NCI-H524 (cell line): ENCODE measurements around the gene FANK1.
"Not testable (repeated sequence)": the region's sequence is repeated elsewhere in the genome, so short reads cannot be mapped to it uniquely, and the experiment has no call there.

Experiments
- DNase-seq, 2 experiments: peaks; one replicate each; lab custom pipeline; 2025; lab: John Stamatoyannopoulos, UW

Gene FANK1

DNA sequence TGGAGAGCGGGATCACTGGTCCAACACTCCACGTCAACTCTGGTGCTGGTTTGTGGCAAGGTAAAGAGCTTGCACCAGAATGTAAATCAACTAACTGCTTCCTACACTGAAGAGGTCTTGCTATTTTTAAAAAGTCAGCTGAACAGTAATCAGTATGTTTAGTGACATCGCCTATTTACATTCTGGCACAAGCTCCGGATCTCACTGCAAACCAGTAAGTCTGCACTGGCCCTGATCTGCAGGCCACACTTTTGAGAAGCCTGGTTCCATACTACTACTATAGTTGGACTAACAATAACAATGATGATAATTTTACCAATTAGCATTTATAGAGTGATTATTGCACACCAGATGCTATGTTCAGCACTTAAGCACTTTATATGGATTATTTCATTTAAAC lies 6.9 kb upstream of the FANK1 start:
- not testable (repeated sequence) for DNase-seq

DNA sequence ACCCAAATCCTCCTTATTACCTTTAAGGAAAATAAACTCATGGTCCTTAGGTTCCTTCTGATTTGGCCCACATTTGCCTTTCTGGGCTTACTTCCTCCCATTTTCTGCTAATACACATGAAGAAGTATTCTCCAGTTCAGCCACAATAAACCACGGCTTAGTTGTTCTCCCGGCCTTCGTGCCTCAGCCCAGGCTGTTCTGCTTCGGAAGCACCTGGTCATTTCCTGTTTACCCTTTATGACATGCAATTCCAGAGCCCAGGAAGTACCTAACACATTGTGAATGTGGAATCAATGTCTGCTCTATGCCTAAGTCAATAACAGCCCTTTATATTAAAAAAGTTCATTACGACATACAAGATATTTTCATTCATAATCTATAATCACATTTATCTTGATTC lies 4.0 kb upstream of the FANK1 start:
- DNase-seq = not testable (repeated sequence)

DNA sequence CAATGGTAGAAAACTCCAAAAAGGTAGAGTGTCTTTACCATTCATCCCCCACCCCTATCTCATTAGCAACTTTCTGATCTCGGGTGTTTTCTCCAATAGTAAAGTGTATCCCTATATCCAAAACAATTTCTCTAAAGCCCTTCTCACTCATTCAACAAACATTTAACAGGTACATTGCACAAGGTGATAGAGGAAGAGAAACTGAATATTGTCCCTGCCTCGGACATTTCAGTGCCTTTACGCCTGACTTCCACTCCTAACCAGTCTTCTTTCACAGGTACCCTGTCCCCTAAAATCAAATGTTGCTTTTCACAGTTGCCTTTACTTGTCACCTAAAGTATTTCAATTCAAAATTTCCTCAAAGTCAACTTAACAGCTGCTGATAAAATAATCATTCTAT lies 2.2 kb upstream of the FANK1 start:
- not testable (repeated sequence) for DNase-seq

DNA sequence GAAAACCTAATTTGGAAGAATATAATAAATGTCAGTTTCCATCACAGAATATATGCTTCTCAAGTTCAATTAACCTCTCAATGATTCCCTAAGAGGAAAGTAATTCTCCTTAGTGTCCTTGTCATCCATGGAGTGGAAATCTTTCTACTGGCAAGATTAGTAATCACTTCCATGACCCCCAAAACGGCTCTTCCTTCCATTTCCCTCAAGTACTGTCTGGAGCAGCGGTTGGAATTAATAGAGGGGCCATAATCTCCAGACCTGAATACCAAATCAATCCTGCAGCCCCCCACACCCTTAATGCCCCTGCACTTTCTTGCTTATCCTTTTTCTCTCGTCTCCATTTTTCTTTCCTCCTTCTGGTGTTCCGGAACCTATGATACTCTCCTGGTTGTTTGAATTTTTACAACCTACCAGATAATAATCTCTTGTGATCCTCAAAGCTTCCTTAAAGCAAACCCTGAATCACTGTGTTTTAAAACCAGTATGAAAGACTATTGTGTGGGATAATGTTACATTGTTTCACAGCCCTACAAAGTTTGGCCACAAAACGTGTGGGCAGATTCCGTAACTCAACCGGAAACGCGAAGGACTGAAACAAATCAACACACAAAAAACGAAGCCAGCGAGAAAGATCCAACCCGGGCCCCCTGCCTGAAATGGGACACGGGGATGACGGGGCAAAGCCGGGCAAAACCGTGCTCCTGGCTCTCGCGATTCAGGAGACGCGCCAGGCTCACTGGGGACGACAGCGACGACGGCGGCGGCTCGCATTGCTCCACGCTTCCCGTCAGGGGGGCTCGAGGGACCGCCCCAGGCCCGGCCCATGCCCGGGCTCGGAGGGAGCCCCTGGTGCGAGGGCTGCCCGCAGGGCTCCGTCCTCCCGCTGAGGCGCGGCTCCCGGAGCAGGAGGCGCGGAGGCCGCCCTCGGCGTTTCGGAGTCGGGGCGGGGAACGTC lies 955 bp upstream of the FANK1 start:
- DNase-seq = peak in 1 of 2 experiments; percentile 6

DNA sequence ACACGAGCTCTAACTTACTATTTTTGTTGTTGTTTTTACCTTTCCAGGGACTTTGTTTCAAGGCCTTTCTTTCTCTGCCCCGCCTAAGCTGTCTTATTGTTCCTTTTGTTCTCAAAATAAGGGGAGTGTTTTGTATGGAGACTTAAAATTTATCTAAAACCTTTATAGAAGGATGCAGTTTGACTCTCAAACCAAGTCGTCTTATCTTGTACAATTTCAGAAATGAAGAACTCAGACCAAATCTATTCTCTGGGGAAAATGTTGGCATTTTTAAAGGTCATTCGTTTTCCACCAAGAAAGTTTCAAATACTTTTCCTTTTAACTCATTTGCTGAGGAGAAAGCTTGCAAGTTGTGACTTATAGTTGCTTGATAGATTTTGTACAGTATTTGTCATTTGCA lies 953 bp downstream of the FANK1 start:
- DNase-seq = not testable (repeated sequence)

DNA sequence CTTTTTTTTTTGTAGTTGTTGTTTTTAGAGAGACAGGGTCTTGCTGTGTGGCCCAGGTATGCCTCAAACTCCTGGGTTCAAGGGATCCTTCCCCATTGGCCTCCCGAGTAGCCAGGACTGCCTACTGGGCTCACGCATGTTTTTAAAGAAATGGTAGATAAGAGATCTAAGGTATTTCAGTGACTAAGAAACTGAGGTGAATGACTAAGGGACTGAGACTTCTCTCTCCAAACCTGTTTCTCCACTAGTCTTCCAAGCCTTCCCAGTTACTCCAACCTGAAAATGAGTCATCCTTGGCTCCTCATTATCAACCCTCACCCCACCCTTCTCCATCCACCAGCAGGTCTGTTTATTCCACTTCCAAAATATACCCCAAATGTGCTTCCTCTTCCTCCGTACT lies 4.6 kb downstream of the FANK1 start:
- DNase-seq = not testable (repeated sequence)

DNA sequence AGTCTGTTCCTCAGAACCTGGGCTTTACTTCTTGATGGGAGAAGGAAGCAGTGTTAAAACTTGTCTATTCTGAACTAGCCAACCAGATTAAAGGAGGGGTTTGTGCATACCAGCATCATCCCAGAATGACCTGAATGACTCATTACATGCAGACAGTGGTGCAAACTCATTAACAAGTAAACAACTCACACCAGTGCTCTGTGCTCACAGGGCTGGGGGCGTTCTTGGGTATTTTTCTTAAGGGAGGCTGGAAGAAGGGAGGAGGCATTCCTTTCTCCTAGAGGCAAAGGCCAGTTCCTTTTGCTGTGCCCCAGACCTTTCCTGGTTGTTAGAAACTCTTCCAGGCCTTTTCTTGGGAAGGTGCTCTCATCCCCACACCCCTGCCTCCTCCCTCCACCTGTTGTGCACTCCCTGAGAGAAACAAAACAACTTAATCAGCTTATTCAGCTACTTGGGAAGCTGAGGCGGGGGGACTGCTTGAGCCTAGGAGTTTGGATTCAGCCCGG lies 6.8 kb downstream of the FANK1 start:
- DNase-seq = not testable (repeated sequence)

DNA sequence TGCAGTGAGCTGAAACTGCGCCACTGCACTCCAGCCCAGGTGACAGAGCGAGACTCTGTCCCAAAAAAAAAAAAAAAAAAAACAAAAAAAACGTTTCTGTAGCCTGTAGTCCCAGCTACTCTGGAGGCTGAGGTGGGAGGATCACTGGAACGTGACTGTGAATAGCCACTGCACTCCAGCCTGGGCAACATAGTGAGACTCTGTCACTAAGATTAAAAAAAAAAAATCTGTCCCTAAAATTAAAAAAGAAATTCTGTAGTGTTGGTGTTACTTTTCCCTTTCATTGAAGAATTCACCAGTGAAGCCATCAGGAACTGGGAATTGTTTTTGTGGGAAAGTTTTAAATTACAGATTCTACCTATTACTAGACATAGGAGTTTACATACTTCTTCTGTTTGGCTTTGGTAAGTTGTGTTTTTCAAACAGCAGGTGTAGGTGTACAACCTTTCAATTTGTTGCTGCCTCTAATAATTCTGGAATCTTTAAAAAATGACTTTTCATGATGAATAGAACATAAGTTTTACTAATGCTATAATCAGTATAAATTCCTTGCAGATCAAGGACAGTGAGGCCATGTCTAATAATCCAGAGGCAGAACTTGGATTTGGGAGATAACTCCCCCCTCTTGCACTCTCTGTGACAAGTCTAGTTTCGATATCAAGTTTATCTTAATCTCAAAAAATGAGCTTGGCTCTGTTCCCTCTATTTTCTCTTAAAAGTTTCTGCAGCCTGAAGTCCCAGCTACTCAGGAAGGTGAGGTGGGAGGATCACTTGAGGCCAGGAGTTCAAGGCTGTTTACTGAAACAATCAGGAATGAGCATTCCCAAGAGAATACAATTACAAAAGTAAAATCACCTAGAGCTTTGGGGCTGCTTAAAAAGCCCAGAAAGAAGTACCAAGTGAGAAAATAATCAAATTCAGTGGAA lies 9.0 kb downstream of the FANK1 start:
- not testable (repeated sequence) for DNase-seq

DNA sequence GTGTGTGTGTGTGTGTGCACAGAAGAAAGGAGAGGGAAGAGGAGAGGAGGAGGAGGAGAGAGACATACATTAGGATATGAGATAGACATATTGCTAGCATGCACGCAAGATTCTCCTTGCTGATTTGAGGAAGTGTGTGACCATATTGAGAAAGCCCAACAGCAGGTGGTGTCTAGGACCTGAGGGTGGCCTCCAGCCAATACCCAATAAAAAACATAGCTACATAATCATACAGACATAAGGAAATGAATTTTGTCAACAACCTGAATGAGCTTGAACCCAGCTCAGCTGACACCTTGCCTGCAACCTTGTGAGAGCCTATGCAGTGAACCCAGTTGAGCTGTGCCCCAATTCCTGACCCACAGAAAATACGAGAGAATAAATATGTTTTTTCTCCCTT lies 11.2 kb downstream of the FANK1 start:
- not testable (repeated sequence) for DNase-seq

DNA sequence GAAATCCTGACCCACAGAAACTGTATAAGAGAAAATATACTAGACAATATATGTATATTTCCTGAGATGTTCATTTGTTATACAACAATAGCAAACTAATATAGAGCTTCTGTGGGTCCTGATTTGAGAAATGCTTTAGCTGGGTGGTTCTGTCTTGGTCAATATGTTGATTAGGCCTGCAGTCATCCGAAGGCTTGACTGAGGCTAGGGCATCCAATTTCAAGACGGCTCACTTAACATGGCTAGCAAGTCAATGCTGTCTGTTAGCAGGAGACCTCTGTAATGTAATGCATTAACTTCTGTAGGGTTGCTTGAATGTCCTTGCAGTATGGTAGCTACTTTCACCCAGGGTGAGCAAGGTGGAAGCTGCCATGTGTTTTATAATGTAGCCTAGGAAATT lies 12.4 kb downstream of the FANK1 start:
- DNase-seq = not testable (repeated sequence)

DNA sequence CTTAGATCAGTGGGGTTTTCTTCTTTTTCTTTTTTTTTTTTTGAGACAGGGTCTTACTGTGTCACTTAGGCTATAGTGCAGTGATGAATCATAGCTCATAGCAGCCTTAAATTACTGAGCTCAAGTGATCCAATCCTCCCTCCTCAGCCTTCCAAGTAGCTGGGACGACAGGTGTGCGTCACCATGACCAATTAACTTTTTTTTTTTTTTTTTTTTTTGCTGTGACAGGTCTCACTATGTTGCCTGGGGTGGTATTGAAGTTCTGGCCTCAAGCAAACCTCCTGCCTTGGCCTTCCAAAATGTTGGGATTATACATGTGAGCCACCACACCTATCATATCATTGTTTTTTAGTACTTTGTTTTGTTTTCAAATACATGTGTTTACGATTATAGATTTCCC lies 13.1 kb downstream of the FANK1 start:
- not testable (repeated sequence) for DNase-seq

DNA sequence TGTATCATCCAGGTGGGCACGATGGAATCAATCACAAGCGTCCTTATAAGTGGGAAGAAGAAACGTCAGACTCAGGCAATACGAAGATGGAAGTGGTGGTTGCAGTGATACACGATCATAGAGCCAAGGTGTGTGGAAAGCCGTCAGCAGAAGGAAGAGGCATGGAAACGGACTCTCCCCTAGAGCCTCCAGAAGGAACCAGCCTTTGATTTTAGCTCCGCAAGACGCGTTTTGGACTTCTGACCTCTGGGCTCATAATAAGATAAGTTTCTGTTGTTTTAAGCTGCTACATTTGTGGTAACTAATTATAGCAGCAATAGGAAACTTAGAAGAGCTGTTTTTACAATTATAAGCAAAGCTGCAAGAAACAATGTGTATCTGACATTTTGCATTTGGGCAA lies 14.8 kb downstream of the FANK1 start:
- DNase-seq = no peak

DNA sequence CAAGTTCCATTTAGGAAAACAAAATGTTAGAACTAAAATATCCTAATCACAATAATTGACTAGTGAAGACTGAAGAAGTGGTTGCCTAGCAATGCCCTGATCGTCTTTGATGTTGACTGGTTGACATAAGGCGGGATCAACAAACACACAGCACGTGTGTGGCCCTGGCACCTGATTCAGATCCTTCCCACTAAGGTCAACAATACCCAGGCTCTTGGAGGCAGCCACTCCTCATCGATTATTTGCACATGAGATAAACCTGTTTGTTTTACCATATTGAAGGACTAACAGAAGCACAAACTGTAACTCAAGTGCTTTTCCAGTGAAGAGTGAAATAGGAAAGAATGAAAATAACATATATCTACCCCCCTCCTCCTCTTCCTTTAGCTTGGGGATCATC lies 15.6 kb downstream of the FANK1 start:
- no peak for DNase-seq

DNA sequence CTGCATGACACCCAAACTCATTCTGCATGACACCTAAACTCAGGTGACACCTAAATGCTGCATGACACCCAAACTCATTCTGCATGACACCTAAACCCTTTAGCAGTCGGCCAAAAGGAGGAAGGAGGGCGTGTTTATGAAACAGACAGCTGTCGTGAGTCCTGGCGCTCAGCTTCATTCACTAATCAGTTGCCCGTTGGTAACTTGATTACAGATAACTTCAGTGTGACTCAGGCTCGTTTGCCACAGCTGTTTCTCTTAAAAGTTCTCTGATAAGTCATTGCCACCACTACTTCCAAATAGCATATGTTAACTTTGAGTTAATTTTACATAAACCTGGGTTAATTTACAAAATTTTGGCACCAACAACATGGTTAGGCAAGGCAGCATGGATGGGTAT lies 16.9 kb downstream of the FANK1 start:
- DNase-seq = peak in 1 of 2 experiments; percentile 11

DNA sequence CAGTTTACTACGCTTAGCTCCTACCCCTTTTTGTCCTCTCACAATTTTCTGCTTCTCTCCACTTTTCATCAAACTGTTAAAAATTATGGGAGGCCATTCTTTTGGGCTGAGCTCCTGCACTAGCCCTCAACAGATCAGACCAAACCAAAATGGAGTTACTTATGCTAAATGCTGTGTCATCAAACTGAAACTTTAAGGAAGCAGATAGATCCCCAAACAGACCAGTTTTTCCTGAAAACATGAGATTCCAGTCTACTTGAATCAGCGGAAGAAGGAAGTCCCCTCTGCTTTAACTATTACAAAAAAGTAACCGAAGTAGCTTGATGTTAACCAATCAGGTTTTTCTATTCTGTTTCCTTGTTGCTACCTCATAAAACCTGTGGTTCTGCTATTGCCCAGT lies 20.6 kb downstream of the FANK1 start:
- DNase-seq = no peak

DNA sequence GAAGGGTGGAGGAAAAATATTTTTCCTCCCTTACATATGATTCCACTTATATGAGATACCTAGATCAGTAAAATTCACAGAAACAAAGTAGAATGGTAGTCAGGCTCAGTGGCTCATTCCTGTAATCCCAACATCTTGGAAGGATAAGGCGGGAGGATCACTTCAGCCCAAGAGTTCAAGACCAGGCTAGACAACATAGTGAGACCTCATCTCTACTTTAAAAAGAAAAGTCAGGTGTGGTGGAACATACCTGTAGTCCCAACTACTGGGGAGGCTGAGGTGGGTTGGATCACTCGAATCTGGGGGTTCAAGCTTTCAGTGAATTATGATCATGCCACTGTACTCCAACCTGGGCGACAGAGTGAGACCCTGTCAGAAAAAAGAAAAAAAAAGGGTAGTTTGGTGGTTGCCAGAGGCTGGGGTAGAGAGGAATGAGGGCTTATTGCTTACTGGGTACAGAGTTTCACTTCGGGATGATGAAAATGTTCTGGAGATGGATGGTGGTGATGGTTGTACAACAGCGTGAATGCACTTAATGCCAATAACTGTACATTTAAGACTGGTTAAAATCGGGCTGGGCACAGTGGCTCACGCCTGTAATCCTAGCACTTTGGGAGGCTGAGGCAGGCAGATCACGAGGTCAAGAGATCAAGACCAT lies 21.5 kb downstream of the FANK1 start:
- not testable (repeated sequence) for DNase-seq

DNA sequence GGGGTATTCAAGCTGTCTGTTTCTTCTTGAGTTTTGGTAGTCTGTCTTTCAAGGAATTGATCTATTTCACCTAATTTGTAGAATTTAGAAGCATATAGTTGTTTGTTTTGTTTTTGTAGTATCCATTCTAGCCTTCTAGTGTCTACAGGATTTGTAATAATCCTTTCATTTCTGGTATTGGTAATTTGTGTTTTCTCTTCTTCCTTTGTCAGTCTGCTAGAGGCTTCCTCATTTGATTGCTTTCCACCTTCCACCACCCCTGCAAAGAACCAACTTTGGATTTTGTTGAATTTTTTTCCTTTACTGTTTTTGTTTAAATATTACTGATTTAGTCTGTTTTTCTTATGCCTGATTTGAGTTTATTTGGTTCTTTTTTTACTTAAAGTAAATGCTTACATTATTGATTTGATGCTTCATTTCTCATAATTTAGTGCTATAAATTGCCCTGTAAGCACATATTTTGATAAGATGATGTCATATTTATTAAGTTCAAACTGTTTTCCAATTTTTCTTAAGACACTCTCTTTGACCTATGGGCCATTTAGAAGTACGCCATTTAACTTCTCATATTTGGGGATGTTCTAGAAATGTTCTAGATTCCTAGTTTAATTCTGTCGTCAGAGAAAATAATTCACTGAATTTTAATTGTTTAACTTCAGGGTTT lies 25.4 kb downstream of the FANK1 start:
- DNase-seq = not testable (repeated sequence)

DNA sequence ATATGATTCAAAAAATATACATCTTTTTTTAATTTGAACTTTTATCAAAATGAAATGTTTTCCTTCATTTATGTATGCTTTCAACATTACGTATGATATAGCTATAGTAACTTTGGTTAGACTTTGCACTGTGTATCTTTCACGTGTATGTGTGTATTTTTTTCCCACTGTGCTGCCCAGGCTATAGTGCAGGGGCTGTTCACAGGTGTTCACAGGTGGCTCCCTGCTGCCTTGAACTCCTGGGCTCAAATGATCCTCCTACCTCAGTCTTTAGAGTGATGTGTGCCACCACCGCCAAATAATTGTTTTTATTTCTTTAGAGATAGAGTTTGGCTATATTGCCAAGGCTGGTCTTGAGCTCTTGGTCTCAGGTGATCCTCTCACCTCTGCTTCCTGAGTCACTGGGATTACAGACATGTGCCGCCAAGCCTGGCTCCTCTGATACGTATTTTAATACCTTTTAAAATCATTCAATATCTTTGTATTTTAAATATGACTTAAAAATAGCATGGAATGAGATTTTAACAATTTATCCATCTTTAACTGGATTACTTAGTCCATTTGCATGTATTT lies 29.0 kb downstream of the FANK1 start:
- DNase-seq = no peak

DNA sequence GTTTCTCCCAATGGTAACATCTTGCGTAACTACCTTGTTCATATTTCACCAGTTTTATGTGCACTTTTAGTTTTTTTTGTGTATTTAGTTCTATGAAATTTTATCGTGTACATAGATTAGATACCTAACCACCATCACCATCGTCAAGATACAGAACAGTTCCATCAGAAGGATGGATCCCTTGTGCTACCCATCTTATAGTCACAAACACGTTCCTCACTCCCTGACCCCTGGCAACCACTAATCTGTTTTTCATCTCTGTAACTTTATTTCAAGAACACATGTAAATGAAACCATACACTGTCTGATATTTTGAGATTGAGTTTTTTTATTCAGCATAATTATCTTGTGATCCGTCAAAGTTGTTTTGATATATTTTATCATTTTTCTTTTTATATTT lies 29.9 kb downstream of the FANK1 start:
- DNase-seq = no peak

DNA sequence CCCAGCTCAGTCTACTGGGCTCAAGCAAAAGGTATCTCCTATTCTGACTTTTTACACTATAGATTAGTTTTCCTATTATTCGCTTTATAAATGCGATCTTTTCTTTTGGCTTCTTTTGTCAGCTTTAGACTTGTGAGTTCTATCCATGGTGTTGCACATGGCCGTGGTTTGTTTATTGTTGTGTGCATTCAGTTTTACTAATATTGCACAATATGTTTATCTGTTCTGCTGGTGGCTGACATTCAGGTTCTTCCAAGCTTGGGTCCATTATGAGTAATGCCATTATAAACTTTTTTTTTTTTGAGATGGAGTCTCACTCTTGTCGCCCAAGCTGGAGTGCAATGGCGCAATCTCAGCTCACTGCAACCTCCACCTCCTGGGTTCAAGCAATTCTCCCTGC lies 30.9 kb downstream of the FANK1 start:
- DNase-seq = not testable (repeated sequence)
